Adrenal gland (tissue), 5 donors: ENCODE data around the gene FAM131A.

ENCODE experiments used
- CTCF ChIP-seq, 6 experiments: fragments of 450-650 bp in 4 of 6; fragments of 200-600 bp in 2 of 6; sonication (generic) in 1 of 6; IDR thresholded peaks; 1 replicate in 5 of 6; 2 replicates in 1 of 6; pipeline versions ENCODE4 v1.5.1 to v1.8.0; 2016 to 2021; ENCODE audit warnings: antibody characterized with exemption in 6 of 6, mild to moderate bottlenecking in 2 of 6, moderate library complexity in 1 of 6
- POLR2A ChIP-seq, 2 donors: fragments of 450-650 bp; IDR thresholded peaks; one replicate each; pipeline ENCODE4 v1.6.1; 2017; ENCODE audit warnings: antibody characterized with exemption in 2 of 2, mild to moderate bottlenecking in 2 of 2, moderate library complexity in 1 of 2
- donor health status: DM: no; HTN: no; CAD: no.

GRCh38 chr3:184320104-184320445 lies 17.3 kb upstream of the FAM131A start:
- TF ChIP-seq CTCF (IDR thresholded peaks at IDR 0.05) (no peak), POLR2A (IDR thresholded peaks at IDR 0.05) (no peak)
